PC-3 (cell line): Measurements from ENCODE around the gene CCDC196.

ENCODE experiments used
- EZH2 ChIP-seq: fragments of 300-600 bp; sonication (generic); IDR thresholded peaks from one replicate; pipeline ENCODE4 v1.6.1; 2017; ENCODE audit warnings: antibody characterized with exemption, mild to moderate bottlenecking, low read length; ENCODE audit not compliant: unreplicated experiment
- EZH2phosphoT487 ChIP-seq: fragments of 300-600 bp; sonication (generic); IDR thresholded peaks from 2 replicates; pipeline ENCODE4 v1.6.1; 2018; ENCODE audit warnings: mild to moderate bottlenecking, antibody characterized with exemption, low read length, borderline replicate concordance
- TF ChIP-seq, protein P1 (sequence below): fragments of 300-600 bp; sonication (generic); conservative IDR thresholded peaks from 2 replicates; pipeline ENCODE4 v1.5.1; 2017; ENCODE audit warnings: antibody characterized with exemption, low read depth, mild to moderate bottlenecking, low read length

DNA sequence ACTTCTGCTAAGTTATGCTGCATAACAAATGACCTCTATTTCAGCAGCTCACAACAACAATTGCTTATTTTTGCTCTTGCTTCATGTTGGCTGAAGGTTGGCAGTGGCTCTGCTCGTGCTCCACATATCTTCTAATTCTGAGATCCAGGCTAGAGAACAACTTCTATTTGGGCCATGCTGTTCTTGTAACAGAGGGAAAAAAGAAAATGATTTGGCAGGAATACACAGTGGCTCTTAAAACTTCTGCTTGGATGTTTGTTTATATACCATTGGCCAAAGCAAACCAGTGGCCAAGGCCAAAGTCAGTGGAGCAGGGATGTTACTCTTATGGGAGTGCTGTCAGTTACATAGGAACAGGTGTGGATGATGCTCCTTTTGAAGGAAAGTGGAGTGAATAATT is 53.9 kb downstream of the CCDC196 start:
- TF ChIP-seq, protein P1, sequence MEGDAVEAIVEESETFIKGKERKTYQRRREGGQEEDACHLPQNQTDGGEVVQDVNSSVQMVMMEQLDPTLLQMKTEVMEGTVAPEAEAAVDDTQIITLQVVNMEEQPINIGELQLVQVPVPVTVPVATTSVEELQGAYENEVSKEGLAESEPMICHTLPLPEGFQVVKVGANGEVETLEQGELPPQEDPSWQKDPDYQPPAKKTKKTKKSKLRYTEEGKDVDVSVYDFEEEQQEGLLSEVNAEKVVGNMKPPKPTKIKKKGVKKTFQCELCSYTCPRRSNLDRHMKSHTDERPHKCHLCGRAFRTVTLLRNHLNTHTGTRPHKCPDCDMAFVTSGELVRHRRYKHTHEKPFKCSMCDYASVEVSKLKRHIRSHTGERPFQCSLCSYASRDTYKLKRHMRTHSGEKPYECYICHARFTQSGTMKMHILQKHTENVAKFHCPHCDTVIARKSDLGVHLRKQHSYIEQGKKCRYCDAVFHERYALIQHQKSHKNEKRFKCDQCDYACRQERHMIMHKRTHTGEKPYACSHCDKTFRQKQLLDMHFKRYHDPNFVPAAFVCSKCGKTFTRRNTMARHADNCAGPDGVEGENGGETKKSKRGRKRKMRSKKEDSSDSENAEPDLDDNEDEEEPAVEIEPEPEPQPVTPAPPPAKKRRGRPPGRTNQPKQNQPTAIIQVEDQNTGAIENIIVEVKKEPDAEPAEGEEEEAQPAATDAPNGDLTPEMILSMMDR, result no peak
- no peak for TF ChIP-seq EZH2
- TF ChIP-seq EZH2phosphoT487, result no peak
